BLaER1 (cell line): ENCODE results near the gene KCNIP4.

Source experiments
- H3K27ac ChIP-seq: shearing (Covaris generic); formaldehyde crosslinking; 2 replicates; pipeline ENCODE4 v1.8.1; 2022
- H3K27me3 ChIP-seq: shearing (Covaris generic); formaldehyde crosslinking; 2 replicates; pipeline ENCODE4 v1.8.1; 2022
- H3K36me3 ChIP-seq: shearing (Covaris generic); formaldehyde crosslinking; 2 replicates; pipeline ENCODE4 v1.8.1; 2022
- H3K4me1 ChIP-seq: shearing (Covaris generic); formaldehyde crosslinking; 2 replicates; pipeline ENCODE4 v1.8.1; 2022
- H3K4me2 ChIP-seq: shearing (Covaris generic); formaldehyde crosslinking; 2 replicates; pipeline ENCODE4 v1.8.1; 2022
- H3K4me3 ChIP-seq: shearing (Covaris generic); formaldehyde crosslinking; 2 replicates; pipeline ENCODE4 v1.8.1; 2022
- H3K9ac ChIP-seq: shearing (Covaris generic); formaldehyde crosslinking; 2 replicates; pipeline ENCODE4 v1.8.1; 2022
- H3K9me3 ChIP-seq: shearing (Covaris generic); formaldehyde crosslinking; 2 replicates; pipeline ENCODE4 v1.8.1; 2022
- H4K20me1 ChIP-seq: shearing (Covaris generic); formaldehyde crosslinking; 2 replicates; pipeline ENCODE4 v1.8.1; 2022
- Cebpa-rat ChIP-seq: shearing (Covaris generic); IDR thresholded peaks from 2 replicates; pipeline ENCODE4 v1.8.1; 2022

The KCNIP4 gene

GRCh38 chr4:20883677-20884076 is 1064.9 kb downstream of the KCNIP4 start:
- Histone ChIP-seq H3K27ac (no peak overlapping the region), H3K4me3 (no peak overlapping the region), H4K20me1 (no peaks in the 10 kb centered on the region), H3K9me3 (no peaks in the 10 kb centered on the region), H3K36me3 (no peaks in the 10 kb centered on the region), H3K4me2 (no peak overlapping the region), H3K9ac (no peak overlapping the region), H3K27me3 (no peaks in the 10 kb centered on the region), H3K4me1 (no peaks in the 10 kb centered on the region)
- TF ChIP-seq Cebpa-rat: no peak

- no peak overlapping the region for H3K4me3 ChIP-seq
- H3K27ac ChIP-seq: no peak overlapping the region
- no peaks in the 10 kb centered on the region for H3K27me3 ChIP-seq
- H4K20me1 ChIP-seq: no peaks in the 10 kb centered on the region
- no peaks in the 10 kb centered on the region for H3K36me3 ChIP-seq
- no peaks in the 10 kb centered on the region for H3K9me3 ChIP-seq
- no peaks in the 10 kb centered on the region for H3K4me1 ChIP-seq
- no peak overlapping the region for H3K9ac ChIP-seq
- no peak overlapping the region for H3K4me2 ChIP-seq
- no peak for TF ChIP-seq Cebpa-rat
Measured at GRCh38 chr4:20883231-20883630, 1065.3 kb downstream of the KCNIP4 start.

GRCh38 chr4:20882500-20882899 is 1066.1 kb downstream of the KCNIP4 start:
- H3K4me3 ChIP-seq: no peak overlapping the region
- H3K27ac ChIP-seq: no peak overlapping the region
- H3K4me2 ChIP-seq: no peak overlapping the region
- no peaks in the 10 kb centered on the region for H3K36me3 ChIP-seq
- H3K9ac ChIP-seq: no peak overlapping the region
- H4K20me1 ChIP-seq: no peaks in the 10 kb centered on the region
- H3K9me3 ChIP-seq: no peaks in the 10 kb centered on the region
- H3K4me1 ChIP-seq: no peaks in the 10 kb centered on the region
- TF ChIP-seq Cebpa-rat: no peak
- no peaks in the 10 kb centered on the region for H3K27me3 ChIP-seq

- no peaks in the 10 kb centered on the region for H3K4me1 ChIP-seq
- no peaks in the 10 kb centered on the region for H3K9me3 ChIP-seq
- no peak overlapping the region for H3K4me3 ChIP-seq
- H3K4me2 ChIP-seq: no peak overlapping the region
- H3K27ac ChIP-seq: no peak overlapping the region
- H3K9ac ChIP-seq: no peak overlapping the region
- no peaks in the 10 kb centered on the region for H4K20me1 ChIP-seq
- TF ChIP-seq Cebpa-rat: no peak
- H3K36me3 ChIP-seq: no peaks in the 10 kb centered on the region
- no peaks in the 10 kb centered on the region for H3K27me3 ChIP-seq
Measured at GRCh38 chr4:20881658-20882057, 1066.9 kb downstream of the KCNIP4 start.

- H4K20me1 ChIP-seq: no peaks in the 10 kb centered on the region
Measured at GRCh38 chr4:20878806-20879205, 1069.8 kb downstream of the KCNIP4 start.

GRCh38 chr4:20870436-20870835 is 1078.1 kb downstream of the KCNIP4 start:
- no peak overlapping the region for H3K9ac ChIP-seq
- TF ChIP-seq Cebpa-rat: no peak
- no peak overlapping the region for H3K27ac ChIP-seq
- H3K4me3 ChIP-seq: no peak overlapping the region
- no peaks in the 10 kb centered on the region for H3K36me3 ChIP-seq
- H3K4me2 ChIP-seq: peak overlapping the region; percentile 60
- peaks cover 23% of the 10 kb centered on the region for H3K4me1 ChIP-seq
- H4K20me1 ChIP-seq: no peaks in the 10 kb centered on the region
- H3K9me3 ChIP-seq: no peaks in the 10 kb centered on the region
- H3K27me3 ChIP-seq: no peaks in the 10 kb centered on the region

More at GRCh38 chr4:20878806-20879205, 1069.8 kb downstream of the KCNIP4 start:
- Histone ChIP-seq H3K27me3 (no peaks in the 10 kb centered on the region), H3K27ac (no peak overlapping the region), H3K9ac (no peak overlapping the region), H3K4me3 (no peak overlapping the region), H3K36me3 (no peaks in the 10 kb centered on the region), H3K9me3 (no peaks in the 10 kb centered on the region), H3K4me1 (no peaks in the 10 kb centered on the region), H3K4me2 (no peak overlapping the region)
- no peak for TF ChIP-seq Cebpa-rat

- Histone ChIP-seq H3K4me3 (no peak overlapping the region), H3K4me2 (no peak overlapping the region), H3K9me3 (no peaks in the 10 kb centered on the region), H4K20me1 (no peaks in the 10 kb centered on the region), H3K27ac (no peak overlapping the region), H3K9ac (no peak overlapping the region), H3K4me1 (peaks cover 23% of the 10 kb centered on the region), H3K27me3 (no peaks in the 10 kb centered on the region), H3K36me3 (no peaks in the 10 kb centered on the region)
- no peak for TF ChIP-seq Cebpa-rat
Measured at GRCh38 chr4:20868108-20868507, 1080.5 kb downstream of the KCNIP4 start.

GRCh38 chr4:20860878-20861277 is 1087.7 kb downstream of the KCNIP4 start:
- Histone ChIP-seq H3K27me3 (no peaks in the 10 kb centered on the region), H4K20me1 (no peaks in the 10 kb centered on the region), H3K4me1 (no peaks in the 10 kb centered on the region), H3K9me3 (no peaks in the 10 kb centered on the region), H3K4me3 (no peak overlapping the region), H3K9ac (no peak overlapping the region), H3K36me3 (no peaks in the 10 kb centered on the region), H3K4me2 (no peak overlapping the region), H3K27ac (no peak overlapping the region)
- TF ChIP-seq Cebpa-rat: no peak

- H3K27me3 ChIP-seq: no peaks in the 10 kb centered on the region
- no peaks in the 10 kb centered on the region for H3K4me1 ChIP-seq
- H3K9me3 ChIP-seq: no peaks in the 10 kb centered on the region
- no peak for TF ChIP-seq Cebpa-rat
- H4K20me1 ChIP-seq: no peaks in the 10 kb centered on the region
- H3K27ac ChIP-seq: no peak overlapping the region
- H3K36me3 ChIP-seq: no peaks in the 10 kb centered on the region
- no peak overlapping the region for H3K4me2 ChIP-seq
- no peak overlapping the region for H3K4me3 ChIP-seq
- no peak overlapping the region for H3K9ac ChIP-seq
Measured at GRCh38 chr4:20859097-20859781, 1089.3 kb downstream of the KCNIP4 start.

GRCh38 chr4:20857081-20857480 is 1091.5 kb downstream of the KCNIP4 start:
- no peaks in the 10 kb centered on the region for H3K36me3 ChIP-seq

More at GRCh38 chr4:20857081-20857480, 1091.5 kb downstream of the KCNIP4 start:
- H4K20me1 ChIP-seq: no peaks in the 10 kb centered on the region
- no peak overlapping the region for H3K4me2 ChIP-seq
- no peaks in the 10 kb centered on the region for H3K27me3 ChIP-seq
- no peaks in the 10 kb centered on the region for H3K4me1 ChIP-seq
- H3K9ac ChIP-seq: no peak overlapping the region
- no peak for TF ChIP-seq Cebpa-rat
- no peak overlapping the region for H3K4me3 ChIP-seq
- H3K27ac ChIP-seq: no peak overlapping the region
- 0 out of 2 replicates have a peak, but pooled peaks cover 5% of the 10 kb centered on the region for H3K9me3 ChIP-seq
